Measurements from ENCODE around the gene NXNL2.

The NXNL2 gene

GRCh38 chr9:88502552-88503034, 32.4 kb upstream of the NXNL2 start:
- no peak for DNase-seq (ENCODE audit: low read depth)
- H3K4me3 ChIP-seq (ENCODE audit: low read depth, low read length) = no peak overlapping the region
- TF ChIP-seq CTCF (IDR thresholded peaks at IDR 0.05; ENCODE audit: control insufficient read depth, extremely low read depth, insufficient read depth) = no peak

- no peak for DNase-seq (ENCODE audit: low read depth)
- no peak overlapping the region for H3K4me3 ChIP-seq (ENCODE audit: low read depth, low read length)
- no peak for TF ChIP-seq CTCF (IDR thresholded peaks at IDR 0.05; ENCODE audit: control insufficient read depth, extremely low read depth, insufficient read depth)
Measured at GRCh38 chr9:88503081-88503844, 31.7 kb upstream of the NXNL2 start.

- no peak overlapping the region for H3K4me3 ChIP-seq (ENCODE audit: low read depth, low read length)
- no peak for DNase-seq (ENCODE audit: low read depth)
- TF ChIP-seq CTCF (IDR thresholded peaks at IDR 0.05; ENCODE audit: control insufficient read depth, extremely low read depth, insufficient read depth) = no peak
Measured at GRCh38 chr9:88503845-88504764, 30.9 kb upstream of the NXNL2 start.

- no peak for DNase-seq (ENCODE audit: low read depth)
- no peak for TF ChIP-seq CTCF (IDR thresholded peaks at IDR 0.05; ENCODE audit: control insufficient read depth, extremely low read depth, insufficient read depth)
- no peak overlapping the region for H3K4me3 ChIP-seq (ENCODE audit: low read depth, low read length)
Measured at GRCh38 chr9:88508326-88508725, 26.7 kb upstream of the NXNL2 start.

- TF ChIP-seq CTCF (IDR thresholded peaks at IDR 0.05; ENCODE audit: control insufficient read depth, extremely low read depth, insufficient read depth) = no peak
- DNase-seq (ENCODE audit: low read depth) = no peak
- no peak overlapping the region for H3K4me3 ChIP-seq (ENCODE audit: low read depth, low read length)
Measured at GRCh38 chr9:88511906-88512305, 23.1 kb upstream of the NXNL2 start.

GRCh38 chr9:88514247-88514646, 20.7 kb upstream of the NXNL2 start:
- no peak for DNase-seq (ENCODE audit: low read depth)
- no peak for TF ChIP-seq CTCF (IDR thresholded peaks at IDR 0.05; ENCODE audit: control insufficient read depth, extremely low read depth, insufficient read depth)
- no peak overlapping the region for H3K4me3 ChIP-seq (ENCODE audit: low read depth, low read length)
